T-helper 1 cell treated with Interleukin-12 subunit alpha and Interleukin-12 subunit beta and Interleukin-4 antibody, amounts not matched to agents 30 ng/mL and 1 ng/mL, for 36 hours (primary cell): ENCODE data around the gene ICA1. TPM values are rescaled to one million over a fixed set of nuclear protein-coding genes. Genes with fewer than 3 reads are reported as not detected.
"Not testable (repeated sequence)": the region's sequence is repeated elsewhere in the genome, so short reads cannot be mapped to it uniquely, and the experiment has no call there.

ENCODE experiments used
- intact Hi-C: fragments of 100-400 bp; cut with micrococcal nuclease; formaldehyde crosslinking; loops from one replicate; pipeline ENCODE4 v1.15.1; 2024
- total RNA-seq: library from RNA; stranded (reverse); gene quantifications from 2 replicates; pipeline ENCODE4 v1.2.3, GENCODE V29; 2022

Gene ICA1
- total RNA-seq, 1 donor from 2014 or later, result 2.0 TPM

- intact Hi-C loops, result not testable (repeated sequence)
Measured at GRCh38 chr7:8063300-8063699, 198.7 kb downstream of the ICA1 start.

Other genes starting within 250 kb of the ICA1 start
- not detected in 2 replicates for gene NXPH1, start 171.4 kb upstream of the ICA1 start, total RNA-seq